A673 (cell line): ENCODE results near the gene SMAD9.

ENCODE experiments used
- CTCF ChIP-seq: fragments of 300-800, 200-600 bp; sonication (generic); conservative IDR thresholded peaks from 2 replicates; pipeline ENCODE4 v1.5.1; 2017; ENCODE audit warnings: low read depth, mild to moderate bottlenecking, antibody characterized with exemption, low read length, moderate library complexity, mixed read lengths
- EZH2 ChIP-seq: fragments of 200-600 bp; sonication (generic); IDR thresholded peaks from 2 replicates; pipeline ENCODE4 v1.6.1; 2017; ENCODE audit warnings: borderline replicate concordance, low read depth, mild to moderate bottlenecking, mixed read lengths, antibody characterized with exemption, low read length; ENCODE audit not compliant: poor library complexity, severe bottlenecking

DNA sequence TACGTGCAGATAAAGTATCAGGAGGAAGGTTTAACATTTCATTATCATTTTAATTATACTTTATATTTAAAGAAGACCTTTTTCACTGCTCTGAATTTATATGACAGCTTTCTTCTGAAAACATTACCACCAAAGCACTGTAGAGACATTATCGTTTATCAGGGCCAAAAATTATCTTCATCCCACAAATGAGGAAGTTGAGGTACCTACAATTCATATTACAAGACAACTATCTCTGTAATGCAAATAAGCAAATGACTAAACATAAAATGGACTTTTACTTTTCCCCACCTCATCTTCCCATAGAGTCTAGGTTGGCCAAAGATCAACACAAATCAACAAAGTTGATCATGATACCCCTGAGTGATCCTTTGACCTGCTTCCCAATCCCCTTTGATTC lies 30.9 kb upstream of the SMAD9 start:
- TF ChIP-seq CTCF (no peak), EZH2 (no peak)
